HG02870 (cell line): ENCODE results near the gene SEMA3G.

ENCODE experiments used
- ATAC-seq: cut with Tn5 transposase; IDR thresholded peaks from one replicate; pipeline ENCODE4 v1.9.1; 2021; ENCODE audit warnings: mild to moderate bottlenecking, moderate library complexity; ENCODE audit not compliant: unreplicated experiment

The SEMA3G gene

GRCh38 chr3:52422669-52423068 lies 22.2 kb downstream of the SEMA3G start:
- no peak for ATAC-seq

GRCh38 chr3:52420388-52420787 lies 24.5 kb downstream of the SEMA3G start:
- ATAC-seq = no peak

GRCh38 chr3:52415800-52416199 lies 29.1 kb downstream of the SEMA3G start:
- ATAC-seq = no peak

- ATAC-seq = no peak
These were observed 36.4 kb downstream of the SEMA3G start for GRCh38 chr3:52408466-52408865.

GRCh38 chr3:52407779-52408178 lies 37.1 kb downstream of the SEMA3G start:
- ATAC-seq = no peak

- no peak for ATAC-seq
These were observed 38.0 kb downstream of the SEMA3G start for GRCh38 chr3:52406791-52407510.

- ATAC-seq = no peak
These were observed 38.7 kb downstream of the SEMA3G start for GRCh38 chr3:52406231-52406661.

GRCh38 chr3:52405601-52406110 lies 39.2 kb downstream of the SEMA3G start:
- no peak for ATAC-seq

GRCh38 chr3:52405066-52405465 lies 39.8 kb downstream of the SEMA3G start:
- no peak for ATAC-seq

GRCh38 chr3:52404391-52404790 lies 40.5 kb downstream of the SEMA3G start:
- ATAC-seq = no peak

- no peak for ATAC-seq
These were observed 40.9 kb downstream of the SEMA3G start for GRCh38 chr3:52403955-52404354.

GRCh38 chr3:52403271-52403841 lies 41.5 kb downstream of the SEMA3G start:
- no peak for ATAC-seq

- ATAC-seq = no peak
These were observed 42.1 kb downstream of the SEMA3G start for GRCh38 chr3:52402706-52403270.

GRCh38 chr3:52402101-52402521 lies 42.8 kb downstream of the SEMA3G start:
- ATAC-seq = no peak

- ATAC-seq = no peak
These were observed 43.4 kb downstream of the SEMA3G start for GRCh38 chr3:52401551-52401950.

- no peak for ATAC-seq
These were observed 43.9 kb downstream of the SEMA3G start for GRCh38 chr3:52401021-52401420.

- ATAC-seq = no peak
These were observed 44.6 kb downstream of the SEMA3G start for GRCh38 chr3:52400275-52400793.

- ATAC-seq = no peak
These were observed 45.3 kb downstream of the SEMA3G start for GRCh38 chr3:52399593-52399992.

- no peak for ATAC-seq
These were observed 45.8 kb downstream of the SEMA3G start for GRCh38 chr3:52399131-52399530.

- no peak for ATAC-seq
These were observed 46.2 kb downstream of the SEMA3G start for GRCh38 chr3:52398670-52399081.

GRCh38 chr3:52397676-52398399 lies 47.1 kb downstream of the SEMA3G start:
- no peak for ATAC-seq
